ENCODE results near the gene USP36.

The USP36 gene

DNA sequence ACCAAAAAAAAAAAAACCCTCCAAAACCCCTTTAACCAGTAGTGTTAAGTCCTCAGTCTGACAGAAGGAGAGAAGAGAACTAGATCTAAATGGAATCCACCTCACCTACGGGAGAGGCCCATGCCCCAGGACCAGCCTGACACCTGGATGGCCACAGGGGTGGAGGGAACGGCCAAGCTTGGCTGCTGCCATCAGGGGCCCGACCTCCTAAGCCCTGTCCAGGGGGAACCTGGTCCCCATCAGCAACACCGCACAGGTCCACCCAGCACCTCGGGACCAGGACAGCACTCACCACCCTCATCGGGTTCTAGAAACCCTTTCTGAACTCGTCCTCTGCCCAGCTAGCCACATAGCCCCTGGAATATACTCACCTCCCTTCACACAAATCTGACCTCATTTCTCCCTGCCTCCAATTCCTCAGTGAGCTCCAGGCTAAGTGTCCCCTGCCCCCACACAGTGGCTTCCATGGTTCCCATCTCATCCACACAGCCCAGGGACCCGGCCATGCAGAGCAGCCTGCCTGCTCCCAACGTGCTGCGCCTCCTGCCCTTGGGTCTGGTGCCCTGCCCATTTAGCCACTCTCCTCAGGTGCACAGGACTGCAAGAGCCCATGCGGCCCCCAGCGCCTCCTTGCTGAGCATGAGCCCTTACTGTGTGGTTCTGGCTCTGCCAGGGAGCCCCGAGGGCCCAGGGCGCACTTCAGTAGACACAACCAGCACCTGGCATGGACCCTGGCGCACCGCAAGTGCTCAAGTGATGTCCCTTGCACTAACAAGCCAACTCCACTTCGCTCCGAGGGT lies 40.3 kb downstream of the USP36 start:
- H3K4me3 ChIP-seq (ENCODE audit: low read length) = no peak overlapping the region
- TF ChIP-seq ZNF274 (IDR thresholded peaks at IDR 0.05; ENCODE audit: low read depth, low read length) = no peak

DNA sequence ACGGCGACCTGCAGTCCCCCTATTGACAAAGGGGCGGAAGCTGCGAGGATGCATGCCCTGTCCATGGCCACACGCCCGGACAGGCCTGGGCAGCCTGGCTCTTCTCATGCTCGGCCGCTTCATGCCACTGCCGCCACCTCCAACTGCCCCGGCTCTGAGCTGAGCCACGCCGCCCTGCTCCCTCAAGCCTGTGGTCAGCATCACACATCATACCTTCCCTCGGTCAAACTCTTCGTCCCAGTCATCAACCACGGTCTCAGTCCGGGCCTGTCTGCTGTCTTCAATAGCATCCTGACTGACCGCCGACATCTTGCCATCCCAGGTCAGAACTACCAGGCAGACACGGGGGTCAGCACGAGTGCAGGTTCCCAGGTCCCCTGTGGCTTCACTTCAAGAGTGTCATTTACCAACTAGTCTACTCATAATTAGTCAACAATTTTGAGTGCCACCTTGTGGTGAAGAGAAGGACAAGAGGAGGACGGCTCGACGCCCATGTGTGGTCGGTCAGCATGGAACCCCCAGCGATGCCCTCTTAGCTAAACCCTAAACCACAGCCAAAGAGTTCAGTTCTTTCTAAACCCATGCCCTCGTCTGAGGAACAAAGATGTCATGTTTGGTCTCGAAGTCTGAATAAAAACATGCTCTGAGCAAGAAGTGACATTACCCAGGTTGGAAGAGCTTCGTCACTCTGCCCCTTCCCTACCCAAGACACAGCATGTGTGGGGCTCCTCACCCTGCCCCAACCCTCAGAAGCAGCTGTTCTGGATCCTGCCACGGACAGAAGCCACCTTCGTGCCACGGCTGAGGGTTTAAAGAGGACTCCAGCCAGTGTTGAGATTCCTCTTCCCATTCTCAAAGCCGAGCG lies 41.7 kb downstream of the USP36 start:
- H3K4me3 ChIP-seq (ENCODE audit: low read length) = no peak overlapping the region
- TF ChIP-seq ZNF274 (IDR thresholded peaks at IDR 0.05; ENCODE audit: low read depth, low read length) = no peak

DNA sequence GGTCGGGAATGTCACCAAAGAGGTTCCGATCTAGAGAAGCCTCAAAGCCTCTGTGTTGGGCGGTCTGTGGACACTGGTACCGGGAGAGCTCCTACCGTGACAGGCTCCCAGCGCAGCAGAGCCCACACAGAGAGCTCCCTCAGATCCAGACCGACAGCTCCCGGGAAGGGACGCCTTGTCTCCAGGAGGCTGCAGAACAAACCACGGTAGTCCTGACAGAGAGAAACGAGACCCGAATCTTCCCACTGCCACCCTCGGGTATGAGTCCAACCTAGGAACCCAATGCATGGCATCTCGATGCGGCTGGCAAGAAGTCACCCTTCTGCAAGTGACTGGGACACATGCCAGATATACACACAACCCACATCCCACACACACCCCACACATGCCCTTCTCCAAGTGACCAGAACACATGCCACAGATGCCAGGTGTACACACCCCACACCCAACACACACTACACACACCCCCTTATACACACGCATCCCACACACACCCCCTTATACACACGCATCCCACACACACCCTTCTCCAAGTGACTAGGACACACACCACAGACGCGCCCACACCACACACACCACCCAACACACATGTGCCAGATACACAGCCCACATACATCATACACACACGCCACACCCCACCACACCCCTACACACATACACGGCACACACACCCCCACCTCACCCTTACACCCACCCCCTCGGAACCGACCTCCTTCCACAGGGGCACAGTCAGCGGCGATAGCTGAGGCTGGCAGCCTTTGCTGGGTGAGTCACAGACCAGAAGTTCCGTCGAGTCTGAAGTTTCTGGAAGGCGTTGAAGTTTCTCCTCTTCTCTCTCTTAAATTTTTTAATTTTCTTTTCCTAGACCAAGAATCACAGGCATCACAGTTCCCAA lies 42.7 kb downstream of the USP36 start:
- TF ChIP-seq ZNF274 (IDR thresholded peaks at IDR 0.05; ENCODE audit: low read depth, low read length) = no peak

GRCh38 chr17:78797213-78797612 lies 43.4 kb downstream of the USP36 start:
- no peak overlapping the region for H3K4me3 ChIP-seq (ENCODE audit: low read length)
- no peak for TF ChIP-seq ZNF274 (IDR thresholded peaks at IDR 0.05; ENCODE audit: low read depth, low read length)

More for the DNA sequence above, 42.7 kb downstream of the USP36 start:
- no peak overlapping the region for H3K4me3 ChIP-seq (ENCODE audit: low read length)

DNA sequence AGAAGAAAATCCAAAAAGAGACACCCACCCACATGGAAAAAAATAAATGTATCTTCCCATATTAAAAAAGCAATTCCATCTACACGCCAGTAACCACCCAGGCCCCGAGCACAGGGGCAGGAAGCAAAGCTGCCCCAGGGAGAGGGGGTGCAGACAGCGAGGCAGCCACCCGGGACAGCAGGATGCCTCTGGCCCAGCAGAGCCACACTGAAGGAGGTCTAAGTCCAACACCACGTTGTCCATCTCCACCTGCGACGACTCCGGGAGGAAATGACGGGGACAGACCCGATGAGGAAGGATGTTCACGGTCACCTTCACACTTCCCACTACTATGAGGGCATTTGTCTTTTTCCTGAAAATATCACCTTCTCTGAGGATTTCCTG lies 44.1 kb downstream of the USP36 start:
- TF ChIP-seq ZNF274 (IDR thresholded peaks at IDR 0.05; ENCODE audit: low read depth, low read length) = no peak
- no peak overlapping the region for H3K4me3 ChIP-seq (ENCODE audit: low read length)

GRCh38 chr17:78795861-78796516 lies 44.6 kb downstream of the USP36 start:
- H3K4me3 ChIP-seq (ENCODE audit: low read length) = no peak overlapping the region
- no peak for TF ChIP-seq ZNF274 (IDR thresholded peaks at IDR 0.05; ENCODE audit: low read depth, low read length)

DNA sequence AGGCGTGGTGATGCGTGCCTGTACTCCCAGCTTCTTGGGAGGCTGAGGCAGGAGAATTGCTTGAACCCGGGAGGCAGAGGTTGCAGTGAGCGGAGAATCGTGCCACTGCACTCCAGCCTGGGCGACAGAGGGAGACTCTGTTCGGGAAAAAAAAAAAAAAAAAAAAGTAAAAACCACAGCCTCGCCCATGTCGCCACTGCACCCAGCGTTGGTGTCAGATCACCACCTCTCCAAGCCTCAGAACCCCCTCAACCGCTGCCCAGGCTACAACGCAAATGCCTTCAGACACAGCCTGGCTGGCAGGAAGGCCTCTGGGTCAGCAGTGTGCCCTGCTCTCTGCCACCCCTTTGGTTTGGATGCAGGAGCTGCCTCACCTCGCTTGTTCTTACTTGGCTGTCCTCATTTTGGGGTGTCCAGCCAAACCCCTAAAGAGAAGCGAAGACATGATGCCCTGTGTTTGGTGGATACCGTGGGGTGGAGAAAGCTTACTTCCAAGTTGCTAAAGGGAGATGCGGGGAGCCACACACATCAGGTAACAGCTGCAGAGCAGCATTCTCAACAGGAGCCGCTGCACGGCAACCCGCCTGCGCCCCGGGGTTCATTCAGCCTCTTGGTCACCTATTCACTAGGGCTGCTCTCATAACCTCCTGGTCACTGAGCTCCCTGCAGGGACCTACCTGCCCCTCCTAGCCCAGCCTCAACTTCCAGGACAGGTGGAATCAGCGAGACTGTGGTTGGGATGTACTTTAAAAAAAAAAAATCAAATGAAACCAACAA lies 45.6 kb downstream of the USP36 start:
- H3K4me3 ChIP-seq (ENCODE audit: low read length) = no peak overlapping the region
- no peak for TF ChIP-seq ZNF274 (IDR thresholded peaks at IDR 0.05; ENCODE audit: low read depth, low read length)

- no peak overlapping the region for H3K4me3 ChIP-seq (ENCODE audit: low read length)
- no peak for TF ChIP-seq ZNF274 (IDR thresholded peaks at IDR 0.05; ENCODE audit: low read depth, low read length)
Observed at GRCh38 chr17:78794399-78794798, 46.2 kb downstream of the USP36 start.

GRCh38 chr17:78793968-78794367 lies 46.6 kb downstream of the USP36 start:
- H3K4me3 ChIP-seq (ENCODE audit: low read length) = no peak overlapping the region
- no peak for TF ChIP-seq ZNF274 (IDR thresholded peaks at IDR 0.05; ENCODE audit: low read depth, low read length)

DNA sequence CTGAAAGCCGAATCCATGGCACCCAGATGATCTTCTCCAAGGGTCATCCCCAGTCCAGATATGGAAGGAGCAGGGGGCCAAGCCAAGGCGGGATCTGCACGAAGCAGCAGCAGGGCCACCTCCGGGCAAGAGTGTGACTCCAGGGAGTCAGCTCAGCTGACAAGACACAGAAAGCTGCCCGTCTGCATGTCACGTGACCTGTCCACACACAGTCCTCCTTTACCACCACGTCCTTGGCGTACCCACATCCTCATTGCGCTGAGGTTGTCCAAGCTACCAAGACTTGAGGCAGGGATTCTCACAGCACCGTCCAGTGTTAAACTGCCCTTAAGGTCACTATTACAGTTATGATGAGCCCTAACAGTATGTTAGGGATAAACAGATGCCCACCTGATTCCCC lies 47.2 kb downstream of the USP36 start:
- no peak overlapping the region for H3K4me3 ChIP-seq (ENCODE audit: low read length)
- no peak for TF ChIP-seq ZNF274 (IDR thresholded peaks at IDR 0.05; ENCODE audit: low read depth, low read length)

DNA sequence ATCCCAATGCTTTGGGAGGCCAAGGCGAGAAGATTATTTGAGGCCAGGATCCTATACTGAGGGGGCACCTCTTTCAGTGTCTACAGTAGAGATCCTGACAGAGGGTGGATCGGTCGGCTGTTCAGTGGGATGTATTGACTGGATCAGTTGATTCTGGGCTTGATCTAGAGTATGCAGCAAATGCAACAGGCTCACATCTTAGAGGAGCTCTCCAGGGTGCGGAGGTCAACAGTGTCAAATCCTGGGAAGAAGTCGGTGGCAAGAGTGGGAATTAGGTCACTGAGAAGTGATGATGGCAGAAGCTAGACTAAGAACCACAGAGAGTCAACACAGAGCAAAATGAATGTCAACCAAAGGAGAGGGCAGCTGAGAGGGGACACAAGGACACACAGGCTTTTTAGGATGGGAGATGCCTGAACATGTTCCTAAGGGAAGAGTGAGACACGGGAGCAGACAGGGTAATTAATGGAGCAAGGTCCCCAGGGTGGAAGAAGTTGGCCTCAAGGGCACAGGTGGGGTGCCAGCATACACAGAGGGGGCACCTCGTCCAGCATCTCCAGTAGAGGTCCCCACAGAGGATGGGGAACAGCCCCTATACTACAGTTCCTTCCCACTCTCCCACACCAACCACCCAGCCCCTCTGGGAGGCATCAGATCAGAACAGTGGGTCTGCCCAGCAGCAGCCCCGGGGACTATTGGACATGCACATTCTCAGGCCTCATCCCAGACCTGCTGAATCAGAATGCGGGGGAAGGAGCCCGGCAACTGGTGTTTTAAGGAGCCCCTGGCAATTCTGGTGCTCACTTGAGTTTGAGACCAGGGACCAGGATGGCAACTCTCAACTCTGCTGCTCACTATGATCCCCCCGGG lies 48.5 kb downstream of the USP36 start:
- no peak for TF ChIP-seq ZNF274 (IDR thresholded peaks at IDR 0.05; ENCODE audit: low read depth, low read length)

DNA sequence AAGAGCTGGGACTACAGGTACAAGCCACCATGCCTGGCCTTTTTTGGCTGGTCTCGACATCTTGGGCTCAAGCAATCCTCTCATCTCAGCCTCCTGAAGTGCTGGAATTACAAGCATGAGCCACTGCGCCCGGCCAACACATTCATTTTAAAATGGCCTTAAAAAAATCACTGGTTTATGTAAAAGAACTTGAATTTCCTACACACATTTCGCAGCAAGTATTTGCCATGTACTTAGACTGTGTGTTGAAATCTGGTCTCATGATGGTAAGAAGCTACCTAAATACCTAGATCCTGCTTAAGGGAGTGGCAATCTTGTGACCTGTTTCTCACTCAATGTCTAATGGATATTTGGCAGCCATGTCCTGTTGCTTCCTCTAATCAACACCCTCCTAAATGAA lies 50.1 kb downstream of the USP36 start:
- no peak for TF ChIP-seq ZNF274 (IDR thresholded peaks at IDR 0.05; ENCODE audit: low read depth, low read length)
- no peak overlapping the region for H3K4me3 ChIP-seq (ENCODE audit: low read length)

More for the DNA sequence above, 48.5 kb downstream of the USP36 start:
- H3K4me3 ChIP-seq (ENCODE audit: low read length) = no peak overlapping the region
